ENCODE data around the gene KCNJ6. TPM values are rescaled to one million over a fixed set of nuclear protein-coding genes. Genes with fewer than 3 reads are reported as not detected.

Gene KCNJ6
- total and polyA plus RNA-seq, 10 of the 15 experiments (the other 5 are each of a cell fraction or from before 2014, with no cell fraction given), result 0.03 to 0.07 (median 0.04) TPM; not detected in 7

DNA sequence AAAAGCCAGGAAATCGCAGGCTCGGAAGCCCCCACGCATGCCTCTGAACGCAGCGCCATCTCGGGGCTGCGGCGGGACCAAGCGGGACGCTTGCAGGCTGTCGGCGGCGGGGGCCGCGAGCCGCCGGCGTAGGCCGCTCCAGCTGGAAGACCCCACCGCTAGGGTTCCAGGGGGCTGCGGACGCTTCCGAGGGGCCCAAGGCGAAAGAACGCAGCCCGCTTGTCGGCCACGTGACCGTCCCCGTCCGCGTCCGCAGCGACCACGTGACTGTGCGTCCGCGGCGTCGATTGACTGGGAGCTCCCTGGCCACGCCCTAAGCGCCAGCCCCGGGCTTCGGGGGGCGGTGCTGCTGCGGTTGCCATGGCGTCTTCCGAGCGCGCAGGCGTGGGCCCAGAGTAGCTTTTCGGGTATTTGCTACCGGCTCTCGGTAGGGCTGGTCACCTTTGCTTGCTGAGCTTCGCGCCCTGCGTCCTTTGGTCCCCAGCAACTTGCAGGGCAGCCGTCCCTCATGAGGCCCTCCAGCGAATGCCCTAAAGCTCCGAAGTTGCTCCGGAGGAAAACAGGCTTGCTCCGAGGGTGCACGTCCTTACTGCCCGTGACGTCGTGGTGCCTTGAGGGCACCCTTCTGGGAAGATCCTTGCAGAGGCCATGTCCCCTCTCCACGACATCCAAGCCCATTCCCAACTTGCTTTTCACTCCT is 352.5 kb downstream of the KCNJ6 start (continued):
- TF ChIP-seq, protein P1, sequence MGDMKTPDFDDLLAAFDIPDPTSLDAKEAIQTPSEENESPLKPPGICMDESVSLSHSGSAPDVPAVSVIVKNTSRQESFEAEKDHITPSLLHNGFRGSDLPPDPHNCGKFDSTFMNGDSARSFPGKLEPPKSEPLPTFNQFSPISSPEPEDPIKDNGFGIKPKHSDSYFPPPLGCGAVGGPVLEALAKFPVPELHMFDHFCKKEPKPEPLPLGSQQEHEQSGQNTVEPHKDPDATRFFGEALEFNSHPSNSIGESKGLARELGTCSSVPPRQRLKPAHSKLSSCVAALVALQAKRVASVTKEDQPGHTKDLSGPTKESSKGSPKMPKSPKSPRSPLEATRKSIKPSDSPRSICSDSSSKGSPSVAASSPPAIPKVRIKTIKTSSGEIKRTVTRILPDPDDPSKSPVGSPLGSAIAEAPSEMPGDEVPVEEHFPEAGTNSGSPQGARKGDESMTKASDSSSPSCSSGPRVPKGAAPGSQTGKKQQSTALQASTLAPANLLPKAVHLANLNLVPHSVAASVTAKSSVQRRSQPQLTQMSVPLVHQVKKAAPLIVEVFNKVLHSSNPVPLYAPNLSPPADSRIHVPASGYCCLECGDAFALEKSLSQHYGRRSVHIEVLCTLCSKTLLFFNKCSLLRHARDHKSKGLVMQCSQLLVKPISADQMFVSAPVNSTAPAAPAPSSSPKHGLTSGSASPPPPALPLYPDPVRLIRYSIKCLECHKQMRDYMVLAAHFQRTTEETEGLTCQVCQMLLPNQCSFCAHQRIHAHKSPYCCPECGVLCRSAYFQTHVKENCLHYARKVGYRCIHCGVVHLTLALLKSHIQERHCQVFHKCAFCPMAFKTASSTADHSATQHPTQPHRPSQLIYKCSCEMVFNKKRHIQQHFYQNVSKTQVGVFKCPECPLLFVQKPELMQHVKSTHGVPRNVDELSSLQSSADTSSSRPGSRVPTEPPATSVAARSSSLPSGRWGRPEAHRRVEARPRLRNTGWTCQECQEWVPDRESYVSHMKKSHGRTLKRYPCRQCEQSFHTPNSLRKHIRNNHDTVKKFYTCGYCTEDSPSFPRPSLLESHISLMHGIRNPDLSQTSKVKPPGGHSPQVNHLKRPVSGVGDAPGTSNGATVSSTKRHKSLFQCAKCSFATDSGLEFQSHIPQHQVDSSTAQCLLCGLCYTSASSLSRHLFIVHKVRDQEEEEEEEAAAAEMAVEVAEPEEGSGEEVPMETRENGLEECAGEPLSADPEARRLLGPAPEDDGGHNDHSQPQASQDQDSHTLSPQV (IDR thresholded peaks at IDR 0.05), result no peak
- TF ChIP-seq NFYB (IDR thresholded peaks at IDR 0.05; ENCODE audit: insufficient read depth, low read depth, low read length), result peak; percentile 62; the same call in 1 of the 2 replicates
- no peak for TF ChIP-seq SREBF1 (IDR thresholded peaks at IDR 0.05; ENCODE audit: low read length)
- TF ChIP-seq, protein P2, sequence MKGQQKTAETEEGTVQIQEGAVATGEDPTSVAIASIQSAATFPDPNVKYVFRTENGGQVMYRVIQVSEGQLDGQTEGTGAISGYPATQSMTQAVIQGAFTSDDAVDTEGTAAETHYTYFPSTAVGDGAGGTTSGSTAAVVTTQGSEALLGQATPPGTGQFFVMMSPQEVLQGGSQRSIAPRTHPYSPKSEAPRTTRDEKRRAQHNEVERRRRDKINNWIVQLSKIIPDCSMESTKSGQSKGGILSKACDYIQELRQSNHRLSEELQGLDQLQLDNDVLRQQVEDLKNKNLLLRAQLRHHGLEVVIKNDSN (IDR thresholded peaks at IDR 0.05; ENCODE audit: borderline replicate concordance, extremely low read length, insufficient read depth, low read depth, low read length), result peak; percentile 100
- TF ChIP-seq, protein P3, sequence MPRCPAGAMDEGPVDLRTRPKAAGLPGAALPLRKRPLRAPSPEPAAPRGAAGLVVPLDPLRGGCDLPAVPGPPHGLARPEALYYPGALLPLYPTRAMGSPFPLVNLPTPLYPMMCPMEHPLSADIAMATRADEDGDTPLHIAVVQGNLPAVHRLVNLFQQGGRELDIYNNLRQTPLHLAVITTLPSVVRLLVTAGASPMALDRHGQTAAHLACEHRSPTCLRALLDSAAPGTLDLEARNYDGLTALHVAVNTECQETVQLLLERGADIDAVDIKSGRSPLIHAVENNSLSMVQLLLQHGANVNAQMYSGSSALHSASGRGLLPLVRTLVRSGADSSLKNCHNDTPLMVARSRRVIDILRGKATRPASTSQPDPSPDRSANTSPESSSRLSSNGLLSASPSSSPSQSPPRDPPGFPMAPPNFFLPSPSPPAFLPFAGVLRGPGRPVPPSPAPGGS (IDR thresholded peaks at IDR 0.05; ENCODE audit: borderline replicate concordance, insufficient read depth, low read depth, low read length, poor library complexity, severe bottlenecking), result no peak
- 0 out of 2 replicates have a peak, but pooled peaks have one; percentile 5 for TF ChIP-seq TCF3 (IDR thresholded peaks at IDR 0.05; ENCODE audit: borderline replicate concordance, insufficient read depth, low read depth, low read length)
- TF ChIP-seq POLR2A (IDR thresholded peaks at IDR 0.05; ENCODE audit: low read depth, low read length), result peak; percentile 92
- no peak for TF ChIP-seq ZSCAN29 (IDR thresholded peaks at IDR 0.05)
- TF ChIP-seq FOS (IDR thresholded peaks at IDR 0.05; ENCODE audit: borderline replicate concordance, extremely low read depth, insufficient read length), result peak; percentile 53
- TF ChIP-seq, protein P4, sequence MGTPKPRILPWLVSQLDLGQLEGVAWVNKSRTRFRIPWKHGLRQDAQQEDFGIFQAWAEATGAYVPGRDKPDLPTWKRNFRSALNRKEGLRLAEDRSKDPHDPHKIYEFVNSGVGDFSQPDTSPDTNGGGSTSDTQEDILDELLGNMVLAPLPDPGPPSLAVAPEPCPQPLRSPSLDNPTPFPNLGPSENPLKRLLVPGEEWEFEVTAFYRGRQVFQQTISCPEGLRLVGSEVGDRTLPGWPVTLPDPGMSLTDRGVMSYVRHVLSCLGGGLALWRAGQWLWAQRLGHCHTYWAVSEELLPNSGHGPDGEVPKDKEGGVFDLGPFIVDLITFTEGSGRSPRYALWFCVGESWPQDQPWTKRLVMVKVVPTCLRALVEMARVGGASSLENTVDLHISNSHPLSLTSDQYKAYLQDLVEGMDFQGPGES (IDR thresholded peaks at IDR 0.05), result peak; percentile 59; the same call in 1 of the 2 replicates
- TF ChIP-seq, protein P5, sequence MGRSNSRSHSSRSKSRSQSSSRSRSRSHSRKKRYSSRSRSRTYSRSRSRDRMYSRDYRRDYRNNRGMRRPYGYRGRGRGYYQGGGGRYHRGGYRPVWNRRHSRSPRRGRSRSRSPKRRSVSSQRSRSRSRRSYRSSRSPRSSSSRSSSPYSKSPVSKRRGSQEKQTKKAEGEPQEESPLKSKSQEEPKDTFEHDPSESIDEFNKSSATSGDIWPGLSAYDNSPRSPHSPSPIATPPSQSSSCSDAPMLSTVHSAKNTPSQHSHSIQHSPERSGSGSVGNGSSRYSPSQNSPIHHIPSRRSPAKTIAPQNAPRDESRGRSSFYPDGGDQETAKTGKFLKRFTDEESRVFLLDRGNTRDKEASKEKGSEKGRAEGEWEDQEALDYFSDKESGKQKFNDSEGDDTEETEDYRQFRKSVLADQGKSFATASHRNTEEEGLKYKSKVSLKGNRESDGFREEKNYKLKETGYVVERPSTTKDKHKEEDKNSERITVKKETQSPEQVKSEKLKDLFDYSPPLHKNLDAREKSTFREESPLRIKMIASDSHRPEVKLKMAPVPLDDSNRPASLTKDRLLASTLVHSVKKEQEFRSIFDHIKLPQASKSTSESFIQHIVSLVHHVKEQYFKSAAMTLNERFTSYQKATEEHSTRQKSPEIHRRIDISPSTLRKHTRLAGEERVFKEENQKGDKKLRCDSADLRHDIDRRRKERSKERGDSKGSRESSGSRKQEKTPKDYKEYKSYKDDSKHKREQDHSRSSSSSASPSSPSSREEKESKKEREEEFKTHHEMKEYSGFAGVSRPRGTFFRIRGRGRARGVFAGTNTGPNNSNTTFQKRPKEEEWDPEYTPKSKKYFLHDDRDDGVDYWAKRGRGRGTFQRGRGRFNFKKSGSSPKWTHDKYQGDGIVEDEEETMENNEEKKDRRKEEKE (IDR thresholded peaks at IDR 0.05), result no peak
- no peak for TF ChIP-seq TCF7 (IDR thresholded peaks at IDR 0.05; ENCODE audit: borderline replicate concordance)
- no peak for TF ChIP-seq ZNF24 (IDR thresholded peaks at IDR 0.05)
- TF ChIP-seq RAD21 (IDR thresholded peaks at IDR 0.05; ENCODE audit: insufficient read depth, low read depth, low read length), result peak; percentile 23; the same call in 1 of the 2 replicates
- TF ChIP-seq POLR2AphosphoS5 (IDR thresholded peaks at IDR 0.05; ENCODE audit: low read length), result peak; percentile 83
- 0 out of 2 replicates have a peak, but pooled peaks have one; percentile 66 for TF ChIP-seq POLR2AphosphoS2 (IDR thresholded peaks at IDR 0.05; ENCODE audit: low read depth, low read length)
- TF ChIP-seq RELA (IDR thresholded peaks at IDR 0.05; ENCODE audit: borderline replicate concordance, partially characterized antibody), result peak; percentile 74

Data from GM12878 (cell line).